Measurements from ENCODE around the gene LRIF1. TPM values are rescaled to one million over a fixed set of nuclear protein-coding genes. Genes with fewer than 3 reads are reported as not detected.
A peak's percentile ranks its signal among the peaks of the same experiment; 100 is the strongest.

The LRIF1 gene
- total and polyA plus RNA-seq, 2 of the 4 experiments (the other 2 are of a cell fraction), result 5.4 to 6.8 TPM

DNA sequence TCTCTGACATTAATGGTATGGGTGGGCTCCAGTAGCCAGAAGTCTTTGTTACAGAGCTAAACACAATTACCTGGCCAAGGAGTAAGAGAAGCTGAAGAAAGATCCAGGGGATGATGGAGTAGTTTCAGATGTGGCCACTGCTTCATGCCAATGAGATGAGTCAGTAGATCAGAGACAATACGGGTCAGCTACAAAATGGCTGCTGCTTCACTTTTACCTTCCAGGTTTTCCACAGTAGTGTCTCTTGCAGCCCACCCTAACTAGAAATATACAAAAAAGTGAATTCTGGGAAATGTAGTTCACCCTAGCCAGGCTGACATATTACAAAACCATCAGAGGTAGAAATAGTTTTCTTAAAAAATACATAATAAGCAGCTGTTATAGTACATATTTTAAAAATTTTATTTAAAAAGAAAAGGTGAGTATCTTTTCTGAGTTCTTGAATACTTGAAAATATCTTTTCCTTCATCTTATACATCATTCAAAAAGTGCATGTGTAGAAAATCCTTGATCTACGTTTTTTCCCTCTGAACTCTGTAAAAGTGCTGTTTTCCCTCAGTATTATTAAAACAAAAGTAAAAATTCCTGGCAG, 36.1 kb downstream of the LRIF1 start:
- H3K9me3 ChIP-seq (ENCODE audit: control insufficient read depth, insufficient read depth, low read length), result no peaks in the 10 kb centered on the region
- dilution Hi-C loops (cut with HindIII; ENCODE audit: low sequenced_read_pairs, unreplicated experiment), result no loop called here
- no peak overlapping the region for H2BK5ac ChIP-seq (ENCODE audit: low read depth, low read length, poor library complexity, severe bottlenecking)
- H3K4me1 ChIP-seq (ENCODE audit: control insufficient read depth, insufficient read depth, low read length), result no peaks in the 10 kb centered on the region
- no CpG with 5 or more reads among the region's 2 CpGs for WGBS, 2 experiments (ENCODE audit: extremely low coverage in 2 of 2, insufficient read length in 1 of 2)
- H3K18ac ChIP-seq (ENCODE audit: low read depth, low read length), result no peak overlapping the region
- in situ Hi-C loops (cut with MboI; ENCODE audit: low sequenced_read_pairs), result no loop called here
- H2AFZ ChIP-seq (replicated peaks; ENCODE audit: low read length, poor library complexity), result no peak overlapping the region
- no peak overlapping the region for H2BK15ac ChIP-seq (ENCODE audit: low read depth, low read length)
- no peak overlapping the region for H3K27ac ChIP-seq (ENCODE audit: insufficient read depth, low read length)
- H4K5ac ChIP-seq (ENCODE audit: low read depth, low read length), result no peak overlapping the region
- CTCF ChIA-PET, result no interaction called here
- DNase-seq, result peak; percentile 1
- H3K56ac ChIP-seq (ENCODE audit: extremely low read depth, insufficient read depth, low read length), result no peak overlapping the region
- no peaks in the 10 kb centered on the region for H3K79me1 ChIP-seq (ENCODE audit: low read depth in 1 of 2, low read length in 2 of 2)
- H3K23ac ChIP-seq (ENCODE audit: low read depth, low read length), result no peak overlapping the region
- POLR2A ChIA-PET (ENCODE audit: unreplicated experiment), result no interaction called here
- no peaks in the 10 kb centered on the region for H4K20me1 ChIP-seq (ENCODE audit: insufficient read depth, low read length)
- H2AK5ac ChIP-seq (ENCODE audit: low read depth, low read length), result no peak overlapping the region
- ATAC-seq (ENCODE audit: low read depth), result no peak
- H3K9ac ChIP-seq (ENCODE audit: low read depth, low read length), result no peak overlapping the region
- no peak overlapping the region for H2BK20ac ChIP-seq (ENCODE audit: low read depth, low read length)
- TF ChIP-seq CTCF (conservative IDR thresholded peaks at IDR 0.05; ENCODE audit: low read depth, low read length), result no peak
- TF ChIP-seq MAZ (IDR thresholded peaks at IDR 0.05; ENCODE audit: borderline replicate concordance, low read depth, low read length), result no peak
- TF ChIP-seq RAD21 (IDR thresholded peaks at IDR 0.05; ENCODE audit: low read length), result no peak
- no peak for TF ChIP-seq MAFK (IDR thresholded peaks at IDR 0.05; ENCODE audit: low read depth, low read length)
- H3K4me2 ChIP-seq (ENCODE audit: low read depth, low read length), result no peak overlapping the region
- no peak overlapping the region for H3K4ac ChIP-seq (ENCODE audit: low read depth, low read length)
- no peak overlapping the region for H3K4me3 ChIP-seq (ENCODE audit: insufficient read depth, low read depth, low read length)
- H3K36me3 ChIP-seq (ENCODE audit: control insufficient read depth, insufficient read depth, low read length), result no peaks in the 10 kb centered on the region
- no peak overlapping the region for H4K8ac ChIP-seq (ENCODE audit: low read depth in 2 of 2, low read length in 2 of 2)
- no peak overlapping the region for H4K91ac ChIP-seq (ENCODE audit: insufficient read depth, low read depth, low read length)
- intact Hi-C loops (cut with micrococcal nuclease), result no loop called here
- no peak overlapping the region for H3K14ac ChIP-seq (replicated peaks; ENCODE audit: low read depth, low read length)
- no peak overlapping the region for H2AK9ac ChIP-seq (replicated peaks; ENCODE audit: low read depth, low read length, poor library complexity)
- H2BK120ac ChIP-seq (ENCODE audit: low read depth, low read length), result no peak overlapping the region
- BruUV-seq (replicated peaks), result no TSS peak
- H3K9me1 ChIP-seq (ENCODE audit: insufficient read depth, low read length), result no peaks in the 10 kb centered on the region
- H3K27me3 ChIP-seq (ENCODE audit: control insufficient read depth, insufficient read depth, low read length), result no peaks in the 10 kb centered on the region
